GM18519 (cell line): ENCODE data around the gene ARHGAP22.

Experiments
- ATAC-seq: cut with Tn5 transposase; IDR thresholded peaks from one replicate; pipeline ENCODE4 v1.9.1; 2021; ENCODE audit warnings: mild to moderate bottlenecking, moderate library complexity; ENCODE audit not compliant: unreplicated experiment, low FRiP score

ARHGAP22 gene

DNA sequence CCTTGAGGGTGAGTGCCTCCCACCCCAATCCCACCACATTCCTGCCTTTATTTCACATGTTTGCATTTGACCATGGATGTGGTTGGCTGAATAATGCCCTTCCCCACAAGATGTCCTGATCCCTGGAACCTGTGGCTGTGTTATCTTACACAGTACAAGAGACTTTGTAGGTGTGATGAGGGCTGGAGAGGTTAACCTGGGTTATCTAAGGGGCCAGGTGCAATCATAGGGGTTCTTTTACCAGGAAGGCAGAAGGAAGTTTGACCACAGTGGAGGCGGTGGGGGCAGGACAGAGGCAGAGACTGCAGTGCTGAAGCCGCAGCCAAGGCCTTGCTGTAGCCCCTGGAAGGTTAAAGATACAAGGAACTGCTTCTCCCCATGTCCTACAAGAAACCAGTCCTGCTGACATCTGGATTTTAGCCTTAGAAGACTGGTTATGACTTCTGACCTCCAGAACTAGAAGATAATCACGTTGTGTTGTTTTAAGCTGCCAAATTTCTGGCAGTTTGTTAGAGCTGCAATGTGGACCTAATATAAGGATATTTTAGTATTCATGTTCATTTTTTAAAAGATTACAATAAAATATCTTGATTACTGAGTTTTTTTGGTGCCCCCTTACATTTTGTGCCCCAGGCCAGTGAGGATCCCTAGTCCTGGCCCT, 136.6 kb downstream of the ARHGAP22 start:
- ATAC-seq: no peak

DNA sequence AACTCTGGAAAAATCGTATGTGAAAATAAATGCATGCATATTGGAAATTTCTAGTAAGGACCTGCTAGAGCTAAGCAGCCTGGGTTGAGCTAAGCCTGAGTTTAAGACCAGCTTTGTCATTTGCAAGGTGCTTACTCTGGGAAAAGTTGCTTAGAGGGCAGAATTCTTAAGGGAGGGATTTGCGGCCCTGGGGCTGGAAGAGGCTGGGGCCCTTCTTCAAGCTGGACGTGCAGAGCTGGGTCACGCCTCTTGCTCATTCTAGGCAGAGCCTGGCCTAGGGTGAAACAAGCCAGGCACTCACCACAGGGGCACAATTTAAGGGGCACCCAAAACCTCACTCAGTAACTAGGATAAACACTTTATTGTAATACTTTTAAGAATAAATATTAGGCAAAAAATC, 137.2 kb downstream of the ARHGAP22 start:
- no peak for ATAC-seq

DNA sequence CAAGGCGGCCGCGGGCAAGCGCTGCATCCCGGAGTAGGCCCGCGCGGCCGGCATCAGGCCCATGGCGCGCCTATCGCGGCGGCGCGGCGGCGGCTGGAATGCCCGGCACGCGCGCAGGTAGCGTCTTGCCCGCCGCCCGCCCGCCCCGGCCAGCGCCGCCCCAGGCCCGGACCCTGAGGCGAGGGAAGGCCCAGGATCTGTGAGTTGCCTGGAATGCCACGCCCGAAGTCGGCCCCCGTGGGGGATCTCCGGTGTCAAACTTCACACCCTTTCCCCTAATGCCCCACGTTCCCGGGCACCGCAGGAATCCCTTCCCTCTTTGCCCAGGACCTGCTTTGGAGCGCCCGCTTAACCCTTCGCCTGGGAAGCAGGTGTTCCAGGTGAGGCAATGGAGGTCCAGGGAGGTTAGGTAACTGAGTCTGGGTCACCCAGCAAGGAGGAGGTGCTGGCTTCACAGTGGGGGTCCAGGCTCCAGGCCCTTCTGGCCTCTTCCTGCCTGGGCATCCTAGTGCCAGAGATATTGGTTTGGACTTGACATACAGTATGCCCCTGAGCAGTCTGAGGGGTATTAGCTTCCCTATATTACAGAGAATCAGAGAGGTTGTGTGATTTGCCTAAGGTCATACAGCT, 138.1 kb downstream of the ARHGAP22 start:
- no peak for ATAC-seq

DNA sequence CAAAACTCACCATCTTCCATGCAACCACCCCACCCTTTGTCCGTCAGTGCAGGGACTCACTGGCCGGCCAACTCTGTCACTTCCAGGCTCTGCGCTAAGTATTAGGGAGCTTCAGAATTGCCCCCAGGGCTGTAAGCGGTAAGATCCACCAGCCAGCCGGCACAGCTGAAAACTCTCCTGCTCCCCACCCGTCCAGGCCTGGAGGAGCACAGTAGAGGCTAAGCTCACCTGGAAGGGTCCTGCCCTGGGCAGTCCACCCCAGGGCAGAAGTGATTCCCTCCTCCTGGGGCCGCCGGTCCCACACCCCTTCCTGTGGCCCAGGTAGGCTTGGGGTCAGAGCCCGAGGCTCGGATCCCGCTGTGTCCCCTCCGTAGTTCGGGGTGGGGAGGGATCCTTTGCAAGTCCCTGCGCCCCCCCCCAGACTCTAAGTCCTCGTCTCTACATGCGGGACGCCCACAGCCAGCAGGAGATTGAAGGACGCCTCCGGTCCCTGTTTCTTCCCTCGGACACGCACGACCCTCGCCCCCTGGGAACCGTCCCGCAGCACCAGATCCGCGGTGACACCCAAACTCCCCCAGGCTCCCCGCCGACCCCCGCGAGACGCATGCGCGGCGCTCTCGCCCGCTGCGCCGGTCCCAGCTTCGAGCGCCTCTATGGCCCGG, 138.9 kb downstream of the ARHGAP22 start:
- no peak for ATAC-seq

DNA sequence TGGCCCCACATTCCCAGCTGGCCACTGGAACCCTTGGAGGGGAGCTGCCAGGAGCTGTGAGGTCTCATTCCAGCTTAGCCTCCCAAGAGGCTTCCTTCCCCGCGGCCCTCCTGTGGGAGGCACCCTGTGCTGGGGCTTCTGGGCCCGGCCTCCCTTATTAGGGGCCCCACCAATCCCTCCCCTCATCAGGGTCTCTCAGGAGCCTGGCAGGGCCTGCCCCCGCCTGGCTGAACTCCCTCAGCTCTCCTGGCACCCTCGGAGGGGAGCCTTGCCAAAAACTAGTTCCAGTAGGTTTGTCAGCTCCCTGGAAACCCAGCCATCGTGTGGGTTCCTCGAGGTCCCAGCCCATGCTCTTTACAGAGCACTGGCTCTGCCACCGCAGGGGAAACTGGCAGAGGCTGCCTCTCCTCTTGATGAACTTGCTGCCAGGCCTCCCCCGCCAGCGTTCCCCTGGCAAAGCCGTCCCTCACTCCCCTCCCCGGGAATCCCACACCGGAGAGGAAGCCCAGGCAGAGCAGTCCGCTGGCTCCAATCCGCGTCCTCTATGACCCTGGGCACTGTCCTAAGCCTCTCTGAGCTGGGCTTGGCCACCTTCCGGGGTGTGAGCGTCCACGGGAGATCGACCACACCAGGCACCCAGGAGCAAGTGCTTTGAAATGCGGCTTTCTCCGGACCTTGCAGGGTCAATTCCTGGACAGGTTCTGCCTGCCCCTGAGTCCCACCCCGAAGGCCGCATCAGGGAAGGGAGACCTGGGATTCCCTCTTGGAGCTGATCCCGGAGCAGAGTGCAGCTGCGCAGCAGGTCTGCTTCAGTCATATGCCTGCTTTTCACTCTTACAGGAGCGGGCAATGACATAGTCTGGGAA, 139.8 kb downstream of the ARHGAP22 start:
- no peak for ATAC-seq

DNA sequence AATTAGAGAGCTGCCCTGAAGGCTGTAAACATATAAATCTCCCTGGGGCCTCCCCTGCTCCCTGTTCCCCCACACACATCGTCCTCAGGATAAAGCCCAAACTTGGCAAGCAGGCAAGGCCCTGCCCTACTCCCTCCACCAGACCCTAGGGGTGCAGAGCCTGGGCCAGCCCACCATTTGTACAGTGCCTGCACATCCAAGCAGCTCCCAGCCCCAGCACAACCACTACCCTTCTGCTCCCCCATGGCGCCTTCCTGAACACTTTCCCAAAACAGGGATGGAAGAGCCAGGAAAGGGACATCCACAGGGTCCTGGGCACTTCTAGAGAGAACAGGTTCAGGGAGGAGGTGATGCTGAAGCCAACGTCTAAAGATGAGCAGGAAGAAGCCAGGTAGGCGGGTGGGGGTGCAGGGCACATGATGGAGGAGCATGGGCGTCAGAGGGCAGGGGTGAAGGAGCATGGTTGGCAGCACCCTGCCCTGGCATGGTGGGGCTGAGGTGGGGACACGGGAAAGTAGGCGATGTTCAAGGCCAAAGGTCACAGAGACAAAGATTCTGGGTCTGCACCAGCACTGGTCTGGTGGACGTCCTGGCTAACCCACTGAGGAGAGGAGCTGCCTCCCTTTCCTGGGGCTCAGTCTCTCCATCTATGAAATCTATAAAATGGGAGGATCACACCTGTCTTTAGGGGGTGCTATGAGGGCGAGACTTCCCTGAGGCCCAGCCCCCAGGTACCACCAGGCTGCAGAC, 140.6 kb downstream of the ARHGAP22 start:
- no peak for ATAC-seq

DNA sequence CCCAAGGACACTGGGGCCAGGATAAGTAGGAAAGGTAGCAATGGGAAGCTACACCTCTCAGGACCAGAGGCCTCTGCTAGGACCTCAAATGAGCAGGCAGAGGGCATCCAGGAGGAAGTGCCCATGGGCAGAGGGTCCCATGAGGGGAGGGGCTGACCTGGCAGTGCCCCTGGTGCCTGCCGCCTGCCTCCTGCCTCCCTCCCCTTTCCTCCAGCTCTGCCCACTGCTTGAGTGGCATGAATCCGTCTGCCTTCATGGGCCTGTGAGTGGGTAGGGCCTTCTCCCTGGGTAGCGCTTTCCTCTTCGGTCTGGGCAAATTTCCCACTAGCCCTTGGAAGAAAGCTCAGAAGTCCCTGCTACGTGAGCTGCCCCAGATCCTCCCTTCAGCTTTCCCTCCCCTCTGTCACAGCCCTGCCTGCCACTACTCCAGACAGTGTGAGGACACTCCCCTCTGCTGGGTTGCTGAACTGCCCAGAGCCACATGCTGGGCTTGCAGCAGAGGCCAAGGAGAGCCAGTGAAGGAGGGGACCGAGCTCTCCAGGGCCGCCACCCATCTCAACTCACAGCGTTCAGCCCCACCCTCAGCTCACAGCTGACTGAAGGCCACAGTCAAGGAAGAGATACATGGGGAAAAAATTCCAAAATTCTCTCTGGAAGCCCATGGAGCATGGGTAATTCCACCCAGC, 141.4 kb downstream of the ARHGAP22 start:
- no peak for ATAC-seq

DNA sequence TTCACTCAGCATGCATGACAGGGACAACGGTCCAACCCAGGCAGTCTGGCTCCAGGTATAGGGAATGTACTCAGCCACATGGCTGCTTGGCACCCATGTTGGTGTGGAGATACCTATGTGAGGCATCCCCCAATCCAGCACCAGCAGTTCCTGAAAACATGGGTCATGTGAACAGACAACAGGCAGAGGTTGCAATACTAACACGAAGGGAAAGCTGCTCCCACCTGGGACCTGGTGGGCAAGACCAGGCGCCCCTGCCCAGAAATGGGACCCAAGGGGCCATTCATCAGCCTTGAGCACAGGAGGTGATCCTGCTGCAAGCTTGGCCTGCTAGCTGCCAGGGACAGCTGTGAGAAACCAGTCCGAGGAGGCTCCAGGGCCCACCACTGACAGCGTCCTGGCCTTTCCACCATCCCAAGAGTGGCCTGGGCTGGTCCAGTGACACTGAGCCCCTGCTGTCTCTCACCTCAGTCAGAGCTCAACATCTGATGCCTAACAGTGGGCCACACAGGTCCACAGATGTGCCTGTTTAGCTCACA, 142.3 kb downstream of the ARHGAP22 start:
- ATAC-seq: no peak

DNA sequence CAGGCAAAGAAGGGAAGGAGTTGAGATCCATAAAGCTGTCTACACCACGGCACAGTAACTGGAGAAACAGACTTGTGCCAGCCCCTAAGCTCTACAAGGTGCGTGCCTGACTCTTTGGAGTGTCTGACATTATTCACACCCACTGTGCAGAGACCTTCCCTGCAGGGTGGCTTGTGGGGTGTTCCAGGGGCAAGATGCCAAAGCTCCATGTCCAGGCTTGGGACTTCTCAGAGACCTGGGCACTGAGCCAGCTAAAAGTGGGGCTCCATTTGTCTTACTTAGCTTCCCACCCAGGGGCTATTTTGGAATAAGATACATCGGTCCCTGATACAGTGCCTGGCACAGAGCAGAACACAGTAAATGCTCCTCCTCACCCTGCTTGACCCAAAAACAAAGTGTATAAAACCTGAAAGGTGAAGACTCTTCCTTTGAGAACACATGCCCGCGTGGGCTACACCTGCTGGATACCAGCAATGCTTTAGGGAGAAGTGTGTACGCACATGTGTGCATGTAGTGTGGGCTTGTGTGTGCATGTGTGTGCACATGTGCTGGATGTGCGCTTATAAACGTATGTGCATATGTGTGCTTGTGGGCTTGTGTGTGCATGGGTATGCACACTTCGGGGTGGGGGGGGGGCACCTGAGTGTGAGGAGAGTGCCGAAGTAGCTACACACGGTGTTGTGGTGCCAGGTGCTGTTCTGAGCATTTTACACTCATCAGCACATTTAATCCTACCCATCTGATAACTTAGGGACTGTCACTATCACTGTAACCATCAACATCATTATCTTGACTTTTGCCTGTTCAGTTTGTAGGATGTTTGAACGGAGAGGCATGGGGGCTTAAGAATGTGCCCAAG, 143.0 kb downstream of the ARHGAP22 start:
- no peak for ATAC-seq

DNA sequence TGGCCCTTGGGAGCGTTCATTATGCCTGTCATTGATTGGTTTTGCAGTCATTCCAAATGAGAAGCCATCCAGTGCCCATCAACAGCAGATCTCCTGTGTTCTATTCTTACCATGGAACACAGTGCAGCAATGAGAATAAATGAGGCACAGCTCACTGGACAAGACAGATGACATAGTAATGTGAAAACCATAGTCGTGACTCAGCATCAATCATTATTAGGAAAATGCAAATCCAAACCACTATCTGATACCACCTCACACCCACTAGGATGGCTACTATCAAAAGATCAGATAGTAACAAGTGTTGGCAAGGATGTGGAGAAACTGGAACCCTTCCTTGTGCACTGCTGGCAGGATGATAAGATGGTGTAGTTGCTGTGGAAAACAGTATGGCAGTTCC, 144.7 kb downstream of the ARHGAP22 start:
- ATAC-seq: no peak

DNA sequence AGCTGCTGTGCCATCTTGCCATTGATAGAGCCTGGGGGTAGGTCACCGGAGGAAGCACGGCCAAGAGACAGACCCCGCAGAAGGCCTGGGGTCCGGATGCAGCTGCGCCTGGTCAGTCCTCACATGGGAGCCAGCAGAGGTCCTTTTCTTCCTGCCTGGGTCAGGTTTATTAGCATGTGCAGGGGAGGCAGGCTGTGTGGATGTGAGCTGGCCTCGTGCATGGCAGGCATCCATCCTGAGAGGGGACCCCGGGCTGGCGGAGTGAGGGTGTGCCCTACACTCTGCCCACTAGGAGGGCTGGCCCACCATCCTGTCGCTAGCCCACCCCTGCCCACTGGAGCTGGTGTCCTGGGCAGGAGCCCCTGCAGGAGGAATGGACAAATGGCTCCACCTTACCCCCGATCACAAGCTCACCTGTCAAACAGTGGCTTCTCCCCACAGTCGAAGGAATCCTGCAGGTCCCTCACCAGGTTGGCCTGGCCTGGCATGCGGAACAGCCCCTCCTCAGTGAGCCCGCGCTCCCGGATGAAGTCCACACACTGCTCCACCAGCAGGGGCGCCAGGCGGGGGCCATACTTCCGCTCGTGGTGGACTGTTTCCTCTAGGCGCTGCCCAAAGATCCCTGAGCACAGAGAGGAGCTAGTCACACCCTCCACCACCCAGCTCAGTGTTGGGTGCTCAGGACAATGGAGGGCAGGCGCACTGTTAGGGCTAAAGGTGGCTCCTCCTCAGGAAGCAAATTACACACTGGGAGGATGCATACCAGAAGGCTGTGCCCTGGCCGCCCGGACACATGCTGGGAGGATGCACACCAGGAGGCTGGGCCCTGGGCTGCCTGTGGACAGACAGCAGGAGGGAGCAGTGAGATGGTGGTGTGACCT, 145.4 kb downstream of the ARHGAP22 start:
- ATAC-seq: no peak

DNA sequence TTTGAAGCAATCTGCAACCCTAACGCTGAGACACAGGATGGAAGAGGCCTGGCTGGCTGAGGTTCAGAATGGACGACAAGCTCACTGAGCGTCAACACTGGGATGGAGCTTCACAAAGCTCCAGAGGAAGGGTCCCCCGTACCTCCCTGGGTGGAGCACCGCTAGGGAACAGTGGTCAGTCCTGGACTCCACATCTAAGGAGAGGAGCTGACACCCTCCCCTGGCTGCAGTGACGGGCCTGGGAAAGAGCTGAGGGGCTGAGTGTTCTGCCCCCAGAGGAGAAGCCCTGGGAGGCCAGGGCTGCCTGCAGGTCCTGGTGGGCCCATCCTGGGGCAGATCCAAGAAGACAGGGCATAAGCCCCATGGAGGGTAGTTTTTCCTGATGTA, 146.2 kb downstream of the ARHGAP22 start:
- no peak for ATAC-seq

DNA sequence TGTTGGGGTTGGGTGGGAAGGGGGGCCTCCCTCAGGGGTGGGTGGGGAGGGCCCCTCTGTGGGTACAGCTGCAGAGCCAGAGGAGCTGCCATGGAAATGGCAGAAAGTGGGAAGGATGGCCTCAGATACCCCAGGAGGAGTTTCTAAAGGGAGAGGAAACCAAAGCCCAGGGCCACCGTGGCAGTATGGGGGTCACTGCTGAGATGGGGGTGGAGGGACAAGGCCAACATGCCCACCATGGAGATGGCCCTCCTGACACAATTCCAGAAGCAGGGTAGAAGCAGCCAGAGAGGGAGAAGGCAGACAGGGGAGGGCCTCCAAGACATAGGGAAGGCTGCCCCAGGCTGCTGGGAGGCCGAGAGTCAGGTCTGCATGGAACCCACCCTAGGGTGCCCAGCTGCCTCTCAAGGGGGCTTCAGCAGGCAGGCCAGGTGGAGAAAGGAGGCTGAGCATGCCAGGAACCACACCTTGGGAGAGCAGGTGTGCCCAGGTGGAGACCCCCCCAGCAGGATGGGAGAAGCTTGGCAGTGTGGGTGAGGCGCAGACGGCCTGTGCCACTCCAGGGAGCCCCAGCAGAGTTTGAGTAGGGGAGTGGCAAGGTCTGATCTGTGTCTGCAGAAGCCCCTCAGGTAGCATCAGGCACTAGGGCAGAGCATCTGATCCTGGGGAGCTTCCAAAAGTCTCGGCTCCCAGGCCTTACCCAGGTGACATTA, 146.8 kb downstream of the ARHGAP22 start:
- ATAC-seq: no peak

DNA sequence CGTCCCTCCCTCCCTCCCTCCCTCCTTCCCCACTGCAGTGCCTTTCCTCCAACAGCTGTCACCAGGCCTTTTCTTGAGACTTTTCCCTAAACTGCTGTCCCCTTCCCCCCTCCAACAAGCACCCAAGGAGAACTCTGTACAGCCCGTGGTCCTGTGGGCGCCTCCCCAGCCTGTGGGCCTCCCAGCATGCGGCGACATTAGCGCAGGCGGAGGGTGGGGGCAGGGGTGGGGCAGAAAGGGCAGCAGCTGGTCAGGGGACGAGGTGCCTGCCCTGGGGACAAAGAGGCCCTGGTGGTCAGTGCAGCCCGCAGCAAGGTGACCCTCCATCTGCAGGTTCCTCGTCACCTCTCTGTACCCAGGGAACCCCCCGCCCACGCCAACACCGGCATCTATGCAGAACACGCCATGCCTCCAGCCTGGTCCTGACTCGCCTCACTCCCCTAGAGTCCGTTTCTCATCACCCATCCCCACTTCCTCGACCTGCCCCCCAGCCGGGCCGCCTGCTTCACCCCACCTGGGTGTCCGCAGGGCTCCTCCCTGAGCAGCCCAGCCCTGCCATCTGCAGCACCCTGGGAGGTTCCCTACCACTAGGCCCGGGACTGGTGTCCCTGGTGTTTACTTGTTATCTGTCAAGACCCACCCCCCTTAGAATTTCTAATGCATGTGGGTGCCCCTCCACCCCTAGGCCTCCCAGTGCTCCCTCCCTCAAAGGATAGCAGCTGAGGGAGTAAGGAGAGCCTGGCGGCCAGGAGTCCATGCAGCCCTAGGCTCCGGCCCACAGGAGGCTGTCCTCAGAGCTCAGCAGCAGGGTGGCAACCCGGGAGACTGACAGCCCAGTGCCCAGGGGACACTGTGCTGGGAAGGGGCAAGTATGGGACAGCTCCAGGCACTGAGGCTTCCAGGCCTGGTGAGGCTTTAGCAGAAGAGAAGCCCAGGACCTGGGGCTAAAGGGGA, 147.8 kb downstream of the ARHGAP22 start:
- no peak for ATAC-seq

DNA sequence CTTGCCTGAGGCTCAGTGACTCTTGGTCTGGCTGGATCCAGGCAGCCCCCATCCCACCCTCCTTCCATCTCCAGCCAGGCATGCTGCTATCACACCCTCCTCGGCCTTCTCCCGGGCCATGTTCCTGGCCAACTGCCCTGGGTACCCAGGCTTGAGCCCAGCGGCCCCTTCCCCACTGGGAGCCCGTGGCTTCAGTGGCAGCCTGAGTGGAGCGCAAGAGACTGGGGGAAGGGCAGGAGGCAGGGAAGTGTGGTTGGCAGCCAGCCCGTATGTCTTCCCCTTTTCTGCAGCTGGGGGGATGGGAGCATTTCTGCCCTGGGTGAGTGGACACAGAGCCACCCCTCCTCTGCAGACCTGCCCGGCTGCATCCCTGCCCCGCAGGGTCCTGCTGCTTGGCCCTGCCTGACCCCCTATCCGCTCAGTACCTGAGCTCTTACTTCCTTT, 148.5 kb downstream of the ARHGAP22 start:
- ATAC-seq: no peak
